ENCODE results near the gene UNC45A.
A peak's percentile ranks its signal among the peaks of the same experiment; 100 is the strongest.
"Not testable (repeated sequence)": the region's sequence is repeated elsewhere in the genome, so short reads cannot be mapped to it uniquely, and the experiment has no call there.

UNC45A gene

GRCh38 chr15:90934949-90935751, at the start of gene UNC45A:
TSS of gene UNC45A (plus strand) at chr15:90935285. CDS start at chr15:90935325, 40 bp downstream.
- peak; percentile 92 for DNase-seq (ENCODE audit: low spot score)

- DNase-seq (ENCODE audit: low spot score) = peak; percentile 48
These were observed 49.4 kb upstream of the UNC45A start for GRCh38 chr15:90885432-90886290.

- DNase-seq (ENCODE audit: low spot score) = no peak
These were observed 48.8 kb upstream of the UNC45A start for GRCh38 chr15:90886291-90886614.

- DNase-seq (ENCODE audit: low spot score) = no peak
These were observed 48.0 kb upstream of the UNC45A start for GRCh38 chr15:90887037-90887481.

GRCh38 chr15:90889313-90889730, 45.8 kb upstream of the UNC45A start:
- DNase-seq (ENCODE audit: low spot score) = no peak

GRCh38 chr15:90889736-90890456, 45.2 kb upstream of the UNC45A start:
- DNase-seq (ENCODE audit: low spot score) = no peak

- no peak for DNase-seq (ENCODE audit: low spot score)
These were observed 44.2 kb upstream of the UNC45A start for GRCh38 chr15:90890839-90891238.

GRCh38 chr15:90891346-90891949, 43.6 kb upstream of the UNC45A start:
- no peak for DNase-seq (ENCODE audit: low spot score)

GRCh38 chr15:90892023-90892422, 43.1 kb upstream of the UNC45A start:
- DNase-seq (ENCODE audit: low spot score) = no peak

- DNase-seq (ENCODE audit: low spot score) = no peak
These were observed 42.4 kb upstream of the UNC45A start for GRCh38 chr15:90892498-90893174.

GRCh38 chr15:90893175-90894090, 41.7 kb upstream of the UNC45A start:
- DNase-seq (ENCODE audit: low spot score) = no peak

- DNase-seq (ENCODE audit: low spot score) = peak; percentile 62
These were observed 39.4 kb upstream of the UNC45A start for GRCh38 chr15:90895571-90896117.

- DNase-seq (ENCODE audit: low spot score) = not testable (repeated sequence)
These were observed 37.9 kb upstream of the UNC45A start for GRCh38 chr15:90897131-90897655.

- DNase-seq (ENCODE audit: low spot score) = no peak
These were observed 33.7 kb upstream of the UNC45A start for GRCh38 chr15:90901175-90902039.

- peak; percentile 83 for DNase-seq (ENCODE audit: low spot score)
These were observed 32.8 kb upstream of the UNC45A start for GRCh38 chr15:90902040-90902839.

GRCh38 chr15:90902840-90903732, 32.0 kb upstream of the UNC45A start, which contains the start of gene MAN2A2:
TSS of gene MAN2A2 (plus strand) at chr15:90903302. CDS start at chr15:90904208, 906 bp downstream.
- peak; percentile 82 for DNase-seq (ENCODE audit: low spot score)
